Adrenal gland (tissue), 5 donors: ENCODE results near the gene MUC5B.

Source experiments
- POLR2A ChIP-seq, 2 donors: fragments of 450-650 bp; IDR thresholded peaks; one replicate each; pipeline ENCODE4 v1.6.1; 2017; ENCODE audit warnings: antibody characterized with exemption in 2 of 2, mild to moderate bottlenecking in 2 of 2, moderate library complexity in 1 of 2
- TF ChIP-seq, protein P1 (sequence below), 6 experiments: fragments of 450-650 bp in 4 of 6; fragments of 200-600 bp in 2 of 6; sonication (generic) in 1 of 6; IDR thresholded peaks; 1 replicate in 5 of 6; 2 replicates in 1 of 6; pipeline versions ENCODE4 v1.5.1 to v1.8.0; 2016 to 2021; ENCODE audit warnings: antibody characterized with exemption in 6 of 6, mild to moderate bottlenecking in 2 of 6, moderate library complexity in 1 of 6
- donor health status: DM: no; HTN: no; CAD: no.

DNA sequence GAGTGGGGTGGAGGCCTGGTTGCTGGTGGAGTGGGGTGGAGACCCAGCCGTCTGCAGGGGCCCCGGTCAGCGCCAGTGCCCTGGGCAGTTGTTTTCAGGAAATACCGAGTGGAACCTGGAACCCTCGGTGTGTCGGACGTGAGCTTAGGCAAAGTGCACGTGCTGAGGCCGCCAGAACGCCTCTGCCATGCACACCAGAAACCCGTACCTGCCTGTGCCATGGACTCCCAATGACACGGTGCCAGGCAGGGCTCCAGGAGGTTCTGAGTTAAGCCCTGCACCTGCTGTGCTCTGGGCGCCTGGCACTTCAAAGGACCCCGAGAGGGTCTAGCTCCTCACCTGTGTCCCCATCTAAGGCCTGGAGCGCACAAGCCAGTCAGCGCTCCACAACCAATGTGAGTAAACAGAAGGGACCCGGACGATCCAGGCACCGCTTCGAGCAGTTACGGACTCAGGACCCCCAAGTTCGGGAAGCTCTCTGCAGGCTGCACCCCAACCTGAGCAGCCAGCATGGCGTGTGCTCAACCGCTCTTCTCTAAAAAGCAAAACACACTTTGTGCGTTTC, 74.2 kb downstream of the MUC5B start:
- TF ChIP-seq, protein P1, sequence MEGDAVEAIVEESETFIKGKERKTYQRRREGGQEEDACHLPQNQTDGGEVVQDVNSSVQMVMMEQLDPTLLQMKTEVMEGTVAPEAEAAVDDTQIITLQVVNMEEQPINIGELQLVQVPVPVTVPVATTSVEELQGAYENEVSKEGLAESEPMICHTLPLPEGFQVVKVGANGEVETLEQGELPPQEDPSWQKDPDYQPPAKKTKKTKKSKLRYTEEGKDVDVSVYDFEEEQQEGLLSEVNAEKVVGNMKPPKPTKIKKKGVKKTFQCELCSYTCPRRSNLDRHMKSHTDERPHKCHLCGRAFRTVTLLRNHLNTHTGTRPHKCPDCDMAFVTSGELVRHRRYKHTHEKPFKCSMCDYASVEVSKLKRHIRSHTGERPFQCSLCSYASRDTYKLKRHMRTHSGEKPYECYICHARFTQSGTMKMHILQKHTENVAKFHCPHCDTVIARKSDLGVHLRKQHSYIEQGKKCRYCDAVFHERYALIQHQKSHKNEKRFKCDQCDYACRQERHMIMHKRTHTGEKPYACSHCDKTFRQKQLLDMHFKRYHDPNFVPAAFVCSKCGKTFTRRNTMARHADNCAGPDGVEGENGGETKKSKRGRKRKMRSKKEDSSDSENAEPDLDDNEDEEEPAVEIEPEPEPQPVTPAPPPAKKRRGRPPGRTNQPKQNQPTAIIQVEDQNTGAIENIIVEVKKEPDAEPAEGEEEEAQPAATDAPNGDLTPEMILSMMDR (IDR thresholded peaks at IDR 0.05), result no peak
- TF ChIP-seq POLR2A (IDR thresholded peaks at IDR 0.05), result no peak
